CD14-positive monocyte (primary cell): ENCODE measurements around the gene SSTR3. TPM values are rescaled to one million over a fixed set of nuclear protein-coding genes. Genes with fewer than 3 reads are reported as not detected.

Source experiments
- DNase-seq, 3 donors: peaks; one replicate each; pipeline ENCODE4 v3.0.0-alpha.2; 2011 to 2022
- H2AFZ ChIP-seq: 2 replicates; pipeline ENCODE4 v1.6.0; 2012; ENCODE audit warnings: mild to moderate bottlenecking, low read depth, low read length, inconsistent platforms; ENCODE audit not compliant: insufficient read depth, poor library complexity, severe bottlenecking
- H3K27ac ChIP-seq, 2 donors: 1 replicate in 1 of 2; 2 replicates in 1 of 2; pipeline ENCODE4 v1.5.1; 2012 to 2013; ENCODE audit warnings: low read length in 2 of 2, control low read depth in 1 of 2, inconsistent platforms in 1 of 2, low read depth in 1 of 2, mild to moderate bottlenecking in 1 of 2
- H3K27me3 ChIP-seq, 2 donors: one replicate each; pipeline versions ENCODE4 v1.6.0 to v1.6.1; 2011 to 2013; ENCODE audit warnings: low read length in 2 of 2; ENCODE audit not compliant: control insufficient read depth in 2 of 2, insufficient read depth in 2 of 2
- H3K36me3 ChIP-seq, 2 donors: replicated peaks in 1 of 2; 1 replicate in 1 of 2; 2 replicates in 1 of 2; pipeline versions ENCODE4 v1.5.1 to v1.6.1; 2012 to 2013; ENCODE audit warnings: low read length in 2 of 2, control low read depth in 1 of 2, inconsistent platforms in 1 of 2, mild to moderate bottlenecking in 1 of 2; ENCODE audit not compliant: insufficient read depth in 2 of 2, control insufficient read depth in 1 of 2
- H3K4me1 ChIP-seq, 2 donors: 1 replicate in 1 of 2; 2 replicates in 1 of 2; pipeline versions ENCODE4 v1.5.1 to v1.6.1; 2012 to 2013; ENCODE audit warnings: low read length in 2 of 2, control low read depth in 1 of 2, inconsistent platforms in 1 of 2, mild to moderate bottlenecking in 1 of 2, moderate library complexity in 1 of 2; ENCODE audit not compliant: insufficient read depth in 2 of 2, control insufficient read depth in 1 of 2
- H3K4me2 ChIP-seq: replicated peaks from 2 replicates; pipeline ENCODE3; 2012; ENCODE audit warnings: low read length, moderate library complexity, mild to moderate bottlenecking; ENCODE audit not compliant: poor library complexity, severe bottlenecking; ENCODE audit errors: extremely low read depth
- H3K4me3 ChIP-seq, 3 experiments: fragments of 200-600 bp in 1 of 3; sonication (generic) in 1 of 3; replicated peaks in 1 of 3; 1 replicate in 2 of 3; 2 replicates in 1 of 3; pipeline ENCODE4 v1.5.1; 2011 to 2013; ENCODE audit warnings: low read length in 3 of 3, mild to moderate bottlenecking in 3 of 3, control low read depth in 2 of 3, low read depth in 2 of 3, inconsistent platforms in 1 of 3, moderate library complexity in 1 of 3
- H3K79me2 ChIP-seq: 2 replicates; pipeline ENCODE4 v1.6.0; 2012; ENCODE audit warnings: mild to moderate bottlenecking, control low read depth, inconsistent platforms, low read length, moderate library complexity; ENCODE audit not compliant: insufficient read depth
- H3K9ac ChIP-seq: 2 replicates; pipeline ENCODE4 v1.6.0; 2017; ENCODE audit warnings: low read length, mild to moderate bottlenecking; ENCODE audit not compliant: insufficient read depth, poor library complexity, severe bottlenecking
- H3K9me3 ChIP-seq, 2 donors: replicated peaks in 1 of 2; 1 replicate in 1 of 2; 2 replicates in 1 of 2; pipeline versions ENCODE4 v1.5.1 to v1.6.1; 2012 to 2013; ENCODE audit warnings: low read length in 2 of 2, control low read depth in 1 of 2; ENCODE audit not compliant: control insufficient read depth in 1 of 2, insufficient read depth in 1 of 2
- H4K20me1 ChIP-seq: 2 replicates; pipeline ENCODE4 v1.6.0; 2012; ENCODE audit warnings: mild to moderate bottlenecking, low read length, control low read depth, moderate library complexity; ENCODE audit not compliant: insufficient read depth
- H3K27ac Mint-ChIP-seq, 7 donors: one replicate each; pipeline ENCODE4 v1.8.0; 2020; ENCODE audit warnings: mild to moderate bottlenecking in 7 of 7, mixed read lengths in 7 of 7, moderate library complexity in 6 of 7, inconsistent platforms in 2 of 7
- H3K27me3 Mint-ChIP-seq, 3 donors: one replicate each; pipeline ENCODE4 v1.8.0; 2021 to 2022; ENCODE audit warnings: low read depth in 3 of 3, mild to moderate bottlenecking in 3 of 3, mixed read lengths in 3 of 3, moderate library complexity in 3 of 3, inconsistent platforms in 1 of 3
- H3K36me3 Mint-ChIP-seq, 2 donors: one replicate each; pipeline ENCODE4 v1.8.0; 2020; ENCODE audit warnings: mixed read lengths in 2 of 2, inconsistent platforms in 1 of 2, mild to moderate bottlenecking in 1 of 2
- H3K4me1 Mint-ChIP-seq: one replicate; pipeline ENCODE4 v1.8.0; 2020; ENCODE audit warnings: mild to moderate bottlenecking, mixed read lengths
- H3K4me3 Mint-ChIP-seq, 2 donors: one replicate each; pipeline ENCODE4 v1.8.0; 2020; ENCODE audit warnings: mild to moderate bottlenecking in 2 of 2, mixed read lengths in 2 of 2, moderate library complexity in 1 of 2
- H3K9me3 Mint-ChIP-seq, 7 donors: one replicate each; pipeline ENCODE4 v1.8.0; 2020 to 2022; ENCODE audit warnings: mixed read lengths in 7 of 7, mild to moderate bottlenecking in 6 of 7, moderate library complexity in 6 of 7, inconsistent platforms in 2 of 7
- WGBS: methylation state at CpG from one replicate; pipeline ENCODE4 v1.1.5; 2013; ENCODE audit warnings: missing lambda C conversion rate; ENCODE audit not compliant: insufficient coverage; 5-methylcytosine and 5-hydroxymethylcytosine counted together
- intact Hi-C, 2 donors: fragments of 100-400 bp; cut with micrococcal nuclease; formaldehyde crosslinking; loops; one replicate each; pipeline versions ENCODE4 v1.15.0 to v1.15.1; 2023
- polyA plus RNA-seq, 3 donors: library from polyadenylated mRNA; depleted of rRNA in 1 of 3; unstranded in 2 of 3; stranded (reverse) in 1 of 3; fragments of 300-500 nt in 2 of 3; fragments of >200 nt in 1 of 3; fragmentation: Illumina TruSeq in 2 of 3; gene quantifications; 1 replicate in 2 of 3; 2 replicates in 1 of 3; pipeline ENCODE4 v1.2.3, GENCODE V29; 2012 to 2021
- TF ChIP-seq, protein P1 (sequence below): fragments of 200-600 bp; IDR thresholded peaks from one replicate; pipeline ENCODE4 v1.8.0; 2022; ENCODE audit warnings: antibody characterized with exemption, mild to moderate bottlenecking

Gene SSTR3
- polyA plus RNA-seq, 3 donors, result 0.04 TPM; not detected in 2

DNA sequence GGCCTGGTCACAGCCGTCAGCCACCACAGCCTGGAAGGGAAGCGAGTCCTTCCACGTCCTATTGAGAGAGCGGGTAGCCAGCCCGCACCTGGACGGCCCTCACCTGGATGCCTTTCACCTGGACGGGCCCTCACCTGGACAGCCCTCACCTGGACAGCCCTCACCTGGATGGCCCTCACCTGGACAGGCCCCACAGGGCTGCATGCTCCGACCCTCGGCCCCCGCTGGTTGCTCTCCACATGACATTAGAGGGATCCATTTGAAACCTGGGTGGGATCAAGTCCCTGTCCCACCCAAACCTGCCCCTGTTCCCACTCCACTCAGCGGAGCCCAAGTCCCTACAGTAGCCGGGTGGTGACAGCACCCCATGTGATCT is 27.9 kb downstream of the SSTR3 start:
- no peaks in the 10 kb centered on the region for H3K9me3 ChIP-seq
- no peaks in the 10 kb centered on the region for H3K79me2 ChIP-seq
- no peak overlapping the region for H3K4me3 Mint-ChIP-seq
- peaks cover 5 to 9% of the 10 kb centered on the region in 2 donors for H3K4me1 ChIP-seq
- intact Hi-C loops, result no loop called here
- DNase-seq, result no peak
- H4K20me1 ChIP-seq, result no peaks in the 10 kb centered on the region
- peaks cover 9 to 17% (median 16%) of the 10 kb centered on the region in 3 donors for H3K27me3 Mint-ChIP-seq
- TF ChIP-seq, protein P1, sequence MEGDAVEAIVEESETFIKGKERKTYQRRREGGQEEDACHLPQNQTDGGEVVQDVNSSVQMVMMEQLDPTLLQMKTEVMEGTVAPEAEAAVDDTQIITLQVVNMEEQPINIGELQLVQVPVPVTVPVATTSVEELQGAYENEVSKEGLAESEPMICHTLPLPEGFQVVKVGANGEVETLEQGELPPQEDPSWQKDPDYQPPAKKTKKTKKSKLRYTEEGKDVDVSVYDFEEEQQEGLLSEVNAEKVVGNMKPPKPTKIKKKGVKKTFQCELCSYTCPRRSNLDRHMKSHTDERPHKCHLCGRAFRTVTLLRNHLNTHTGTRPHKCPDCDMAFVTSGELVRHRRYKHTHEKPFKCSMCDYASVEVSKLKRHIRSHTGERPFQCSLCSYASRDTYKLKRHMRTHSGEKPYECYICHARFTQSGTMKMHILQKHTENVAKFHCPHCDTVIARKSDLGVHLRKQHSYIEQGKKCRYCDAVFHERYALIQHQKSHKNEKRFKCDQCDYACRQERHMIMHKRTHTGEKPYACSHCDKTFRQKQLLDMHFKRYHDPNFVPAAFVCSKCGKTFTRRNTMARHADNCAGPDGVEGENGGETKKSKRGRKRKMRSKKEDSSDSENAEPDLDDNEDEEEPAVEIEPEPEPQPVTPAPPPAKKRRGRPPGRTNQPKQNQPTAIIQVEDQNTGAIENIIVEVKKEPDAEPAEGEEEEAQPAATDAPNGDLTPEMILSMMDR, result no peak
- H3K4me1 Mint-ChIP-seq, result peaks cover 16% of the 10 kb centered on the region
- peaks cover 0 to 3% (median 0%) of the 10 kb centered on the region in 7 donors for H3K9me3 Mint-ChIP-seq
- no peaks in the 10 kb centered on the region for H3K36me3 ChIP-seq
- H3K36me3 Mint-ChIP-seq, result no peaks in the 10 kb centered on the region
- no peak overlapping the region for H3K4me3 ChIP-seq
- 88% methylated on average over 9 of the region's 12 CpGs for WGBS
- H3K9ac ChIP-seq, result no peak overlapping the region
- H3K4me2 ChIP-seq, result no peak overlapping the region
- no peak overlapping the region for H3K27ac ChIP-seq
- peaks cover 0 to 3% of the 10 kb centered on the region in 2 donors for H3K27me3 ChIP-seq
- H2AFZ ChIP-seq, result no peak overlapping the region
- peak overlapping the region in 1 of 7 donors; percentile 37 for H3K27ac Mint-ChIP-seq

DNA sequence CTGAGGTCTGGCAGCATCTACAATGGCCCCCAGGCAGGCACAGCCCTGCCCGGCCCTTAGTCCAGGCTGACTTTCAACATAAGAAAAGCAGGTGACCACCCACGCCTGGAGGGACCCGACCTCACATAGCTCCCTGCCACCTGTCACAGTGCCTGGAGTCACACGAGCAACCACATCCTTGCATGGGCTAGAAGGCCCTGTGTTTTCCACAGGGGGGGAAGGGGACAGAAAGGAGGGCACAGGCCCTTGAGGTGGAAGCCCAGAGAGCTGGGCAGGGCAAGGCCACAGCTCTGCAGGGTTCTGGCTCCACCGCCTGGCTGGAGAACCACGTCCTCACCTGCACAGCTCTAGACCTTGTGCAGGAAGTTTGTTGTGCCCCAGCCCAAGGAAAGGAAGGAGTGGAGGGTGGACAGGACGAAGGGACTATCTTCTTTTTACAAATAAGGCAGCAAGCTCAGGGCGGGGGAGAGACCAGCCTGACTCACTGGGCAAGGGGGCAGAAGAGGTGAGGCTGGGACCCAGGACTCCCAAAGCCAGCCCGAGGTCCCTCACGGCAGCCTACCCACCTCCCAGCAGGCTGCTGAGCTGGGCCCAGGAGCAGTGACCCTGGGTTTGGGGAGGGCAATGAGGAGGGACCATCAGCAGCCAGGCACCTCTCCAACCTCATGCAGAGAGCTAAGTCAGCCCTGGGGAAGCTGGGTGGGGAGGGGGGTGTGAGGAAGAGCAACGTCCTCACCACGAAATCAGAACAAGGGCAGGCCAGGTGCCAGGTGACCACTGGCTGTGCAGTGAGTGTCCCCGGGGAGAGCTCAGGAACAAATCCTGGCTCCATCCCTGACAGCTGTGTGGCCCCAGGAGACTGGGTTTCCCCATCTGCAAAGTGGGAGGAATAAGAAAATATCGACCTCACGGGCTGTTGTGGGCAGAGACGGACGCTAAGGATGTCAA is 28.6 kb downstream of the SSTR3 start:
- peaks cover 9 to 17% (median 16%) of the 10 kb centered on the region in 3 donors for H3K27me3 Mint-ChIP-seq
- Histone ChIP-seq H3K27ac (no peak overlapping the region), H3K9ac (no peak overlapping the region), H4K20me1 (no peaks in the 10 kb centered on the region), H3K9me3 (no peaks in the 10 kb centered on the region), H3K4me3 (no peak overlapping the region), H2AFZ (no peak overlapping the region), H3K4me1 (peaks cover 9 to 14% of the 10 kb centered on the region in 2 donors), H3K79me2 (no peaks in the 10 kb centered on the region), H3K27me3 (peaks cover 0 to 3% of the 10 kb centered on the region in 2 donors), H3K4me2 (no peak overlapping the region), H3K36me3 (no peaks in the 10 kb centered on the region)
- H3K9me3 Mint-ChIP-seq, result peaks cover 0 to 3% (median 0%) of the 10 kb centered on the region in 7 donors
- H3K36me3 Mint-ChIP-seq, result no peaks in the 10 kb centered on the region
- 75% methylated on average over 10 of the region's 17 CpGs for WGBS
- H3K27ac Mint-ChIP-seq, result peak overlapping the region in 2 of 7 donors; percentile 40 to 46
- intact Hi-C loops, result no loop called here
- peaks cover 19% of the 10 kb centered on the region for H3K4me1 Mint-ChIP-seq
- TF ChIP-seq, protein P1, result no peak
- no peak for DNase-seq
- H3K4me3 Mint-ChIP-seq, result no peak overlapping the region
